ENCODE data around the gene ADIPOR2.
"Not testable (repeated sequence)": the region's sequence is repeated elsewhere in the genome, so short reads cannot be mapped to it uniquely, and the experiment has no call there.

Gene ADIPOR2

GRCh38 chr12:1702713-1703112 lies 11.8 kb downstream of the ADIPOR2 start:
- Histone ChIP-seq H2AFZ (ENCODE audit: low read depth, low read length) (no peak overlapping the region), H3K4me1 (ENCODE audit: insufficient read depth, low read length) (no peaks in the 10 kb centered on the region)

GRCh38 chr12:1703771-1704722 lies 13.2 kb downstream of the ADIPOR2 start:
- Histone ChIP-seq H3K4me3 (ENCODE audit: low read length) (no peak overlapping the region), H2AFZ (ENCODE audit: low read depth, low read length) (no peak overlapping the region), H3K4me1 (ENCODE audit: insufficient read depth, low read length) (no peaks in the 10 kb centered on the region), H3K27me3 (ENCODE audit: insufficient read depth, low read length) (no peaks in the 10 kb centered on the region), H3K36me3 (ENCODE audit: insufficient read depth, low read length) (no peaks in the 10 kb centered on the region), H3K9me3 (ENCODE audit: low read length) (peaks cover 2% of the 10 kb centered on the region)

More at GRCh38 chr12:1702713-1703112, 11.8 kb downstream of the ADIPOR2 start:
- Histone ChIP-seq H3K9me3 (ENCODE audit: low read length) (peaks cover 2% of the 10 kb centered on the region), H3K27me3 (ENCODE audit: insufficient read depth, low read length) (no peaks in the 10 kb centered on the region), H3K4me3 (ENCODE audit: low read length) (no peak overlapping the region), H3K36me3 (ENCODE audit: insufficient read depth, low read length) (no peaks in the 10 kb centered on the region)

GRCh38 chr12:1705774-1706631 lies 15.1 kb downstream of the ADIPOR2 start:
- Histone ChIP-seq H3K27me3 (ENCODE audit: insufficient read depth, low read length) (no peaks in the 10 kb centered on the region), H3K4me3 (ENCODE audit: low read length) (no peak overlapping the region), H3K9me3 (ENCODE audit: low read length) (peaks cover 4% of the 10 kb centered on the region), H2AFZ (ENCODE audit: low read depth, low read length) (no peak overlapping the region), H3K4me1 (ENCODE audit: insufficient read depth, low read length) (no peaks in the 10 kb centered on the region), H3K36me3 (ENCODE audit: insufficient read depth, low read length) (no peaks in the 10 kb centered on the region)

- Histone ChIP-seq H3K36me3 (ENCODE audit: insufficient read depth, low read length) (no peaks in the 10 kb centered on the region), H2AFZ (ENCODE audit: low read depth, low read length) (no peak overlapping the region), H3K4me3 (ENCODE audit: low read length) (no peak overlapping the region), H3K27me3 (ENCODE audit: insufficient read depth, low read length) (no peaks in the 10 kb centered on the region), H3K9me3 (ENCODE audit: low read length) (peaks cover 4% of the 10 kb centered on the region), H3K4me1 (ENCODE audit: insufficient read depth, low read length) (no peaks in the 10 kb centered on the region)
Observed at GRCh38 chr12:1706632-1706980, 15.7 kb downstream of the ADIPOR2 start.

- no peaks in the 10 kb centered on the region for H3K36me3 ChIP-seq (ENCODE audit: insufficient read depth, low read length)
- no peaks in the 10 kb centered on the region for H3K27me3 ChIP-seq (ENCODE audit: insufficient read depth, low read length)
- no peaks in the 10 kb centered on the region for H3K4me1 ChIP-seq (ENCODE audit: insufficient read depth, low read length)
- no peak overlapping the region for H3K4me3 ChIP-seq (ENCODE audit: low read length)
- no peak overlapping the region for H2AFZ ChIP-seq (ENCODE audit: low read depth, low read length)
- peaks cover 4% of the 10 kb centered on the region for H3K9me3 ChIP-seq (ENCODE audit: low read length)
Observed at GRCh38 chr12:1707051-1707450, 16.2 kb downstream of the ADIPOR2 start.

- not testable (repeated sequence) for H3K4me1 ChIP-seq (ENCODE audit: insufficient read depth, low read length); H3K27me3 ChIP-seq (ENCODE audit: insufficient read depth, low read length); H2AFZ ChIP-seq (ENCODE audit: low read depth, low read length); H3K36me3 ChIP-seq (ENCODE audit: insufficient read depth, low read length); H3K4me3 ChIP-seq (ENCODE audit: low read length)
- peaks cover 19% of the 10 kb centered on the region for H3K9me3 ChIP-seq (ENCODE audit: low read length)
Observed at GRCh38 chr12:1709968-1710367, 19.1 kb downstream of the ADIPOR2 start.

GRCh38 chr12:1710870-1711269 lies 20.0 kb downstream of the ADIPOR2 start:
- H3K4me1 ChIP-seq (ENCODE audit: insufficient read depth, low read length); H3K36me3 ChIP-seq (ENCODE audit: insufficient read depth, low read length); H3K4me3 ChIP-seq (ENCODE audit: low read length); H3K27me3 ChIP-seq (ENCODE audit: insufficient read depth, low read length); H2AFZ ChIP-seq (ENCODE audit: low read depth, low read length): not testable (repeated sequence)
- peaks cover 23% of the 10 kb centered on the region for H3K9me3 ChIP-seq (ENCODE audit: low read length)

- H3K9me3 ChIP-seq (ENCODE audit: low read length): peaks cover 23% of the 10 kb centered on the region
- H3K36me3 ChIP-seq (ENCODE audit: insufficient read depth, low read length); H3K27me3 ChIP-seq (ENCODE audit: insufficient read depth, low read length); H2AFZ ChIP-seq (ENCODE audit: low read depth, low read length); H3K4me1 ChIP-seq (ENCODE audit: insufficient read depth, low read length); H3K4me3 ChIP-seq (ENCODE audit: low read length): not testable (repeated sequence)
Observed at GRCh38 chr12:1711536-1712211, 20.8 kb downstream of the ADIPOR2 start.

- H3K4me1 ChIP-seq (ENCODE audit: insufficient read depth, low read length): not testable (repeated sequence)
Observed at GRCh38 chr12:1712305-1712704, 21.4 kb downstream of the ADIPOR2 start.

GRCh38 chr12:1712852-1713251 lies 22.0 kb downstream of the ADIPOR2 start:
- not testable (repeated sequence) for H3K36me3 ChIP-seq (ENCODE audit: insufficient read depth, low read length); H3K4me3 ChIP-seq (ENCODE audit: low read length); H3K27me3 ChIP-seq (ENCODE audit: insufficient read depth, low read length); H2AFZ ChIP-seq (ENCODE audit: low read depth, low read length); H3K4me1 ChIP-seq (ENCODE audit: insufficient read depth, low read length)
- H3K9me3 ChIP-seq (ENCODE audit: low read length): peaks cover 23% of the 10 kb centered on the region

More at GRCh38 chr12:1712305-1712704, 21.4 kb downstream of the ADIPOR2 start:
- H3K27me3 ChIP-seq (ENCODE audit: insufficient read depth, low read length); H3K36me3 ChIP-seq (ENCODE audit: insufficient read depth, low read length); H3K4me3 ChIP-seq (ENCODE audit: low read length); H2AFZ ChIP-seq (ENCODE audit: low read depth, low read length): not testable (repeated sequence)
- peaks cover 23% of the 10 kb centered on the region for H3K9me3 ChIP-seq (ENCODE audit: low read length)

GRCh38 chr12:1713783-1714348 lies 23.0 kb downstream of the ADIPOR2 start:
- H3K27me3 ChIP-seq (ENCODE audit: insufficient read depth, low read length); H3K36me3 ChIP-seq (ENCODE audit: insufficient read depth, low read length); H2AFZ ChIP-seq (ENCODE audit: low read depth, low read length); H3K4me1 ChIP-seq (ENCODE audit: insufficient read depth, low read length); H3K4me3 ChIP-seq (ENCODE audit: low read length): not testable (repeated sequence)
- H3K9me3 ChIP-seq (ENCODE audit: low read length): peaks cover 23% of the 10 kb centered on the region

GRCh38 chr12:1715459-1715858 lies 24.6 kb downstream of the ADIPOR2 start:
- H3K4me1 ChIP-seq (ENCODE audit: insufficient read depth, low read length); H3K36me3 ChIP-seq (ENCODE audit: insufficient read depth, low read length); H2AFZ ChIP-seq (ENCODE audit: low read depth, low read length); H3K27me3 ChIP-seq (ENCODE audit: insufficient read depth, low read length); H3K4me3 ChIP-seq (ENCODE audit: low read length): not testable (repeated sequence)
- peaks cover 22% of the 10 kb centered on the region for H3K9me3 ChIP-seq (ENCODE audit: low read length)
